SH-SY5Y (cell line): ENCODE data around the gene GNGT2.

Experiments used
- GATA2 ChIP-seq: IDR thresholded peaks from 2 replicates; pipeline ENCODE4 v1.6.1; 2011; ENCODE audit warnings: mild to moderate bottlenecking, low read depth, low read length
- GATA3 ChIP-seq: IDR thresholded peaks from 2 replicates; pipeline ENCODE4 v1.6.1; 2011; ENCODE audit warnings: low read depth, mild to moderate bottlenecking, low read length, moderate library complexity

DNA sequence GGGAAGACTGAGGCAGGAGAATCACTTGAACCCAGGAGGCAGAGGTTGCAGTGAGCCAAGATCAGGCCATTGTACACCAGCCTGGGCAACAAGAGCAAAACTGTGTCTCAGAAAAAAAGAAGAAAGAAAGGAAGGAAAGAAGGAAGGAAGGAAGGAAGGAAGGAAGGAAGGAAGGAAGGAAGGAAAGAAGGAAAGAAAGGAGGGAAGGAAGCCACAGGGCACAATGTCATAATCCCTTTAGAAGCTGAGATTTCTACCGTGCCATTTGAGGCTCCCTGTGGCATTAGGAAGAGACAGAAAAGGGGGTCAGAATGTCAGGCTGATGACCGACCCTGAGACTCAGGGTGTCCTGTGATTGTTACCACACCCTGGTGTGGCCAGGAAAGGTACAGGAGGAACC is 6.6 kb downstream of the GNGT2 start:
- TF ChIP-seq GATA2, result no peak
- TF ChIP-seq GATA3, result no peak
